Ascending aorta (tissue), 2 donors: Measurements from ENCODE around the gene PACC1. TPM values are rescaled to one million over a fixed set of nuclear protein-coding genes. Genes with fewer than 3 reads are reported as not detected.

ENCODE experiments used
- DNase-seq, 2 donors: peaks; one replicate each; pipeline ENCODE4 v3.0.0-alpha.2; 2019; ENCODE audit warnings: low spot score in 2 of 2
- H3K27ac ChIP-seq, 2 donors: fragments of 200-600 bp; sonication (generic); one replicate each; pipeline ENCODE4 v1.5.1; 2016 to 2017; ENCODE audit warnings: mild to moderate bottlenecking in 1 of 2
- H3K27me3 ChIP-seq: fragments of 200-600 bp; sonication (generic); one replicate; pipeline ENCODE4 v1.5.1; 2017
- H3K36me3 ChIP-seq, 2 donors: fragments of 200-600 bp; sonication (generic); one replicate each; pipeline ENCODE4 v1.5.1; 2016
- H3K4me1 ChIP-seq, 2 donors: fragments of 200-600 bp; sonication (generic); one replicate each; pipeline ENCODE4 v1.5.1; 2016 to 2017; ENCODE audit warnings: mild to moderate bottlenecking in 1 of 2
- H3K4me3 ChIP-seq, 2 donors: fragments of 200-600 bp; sonication (generic); one replicate each; pipeline ENCODE4 v1.5.1; 2016 to 2017; ENCODE audit warnings: mild to moderate bottlenecking in 1 of 2
- H3K9me3 ChIP-seq, 2 donors: fragments of 200-600 bp; sonication (generic); one replicate each; pipeline ENCODE4 v1.5.1; 2016
- CTCF ChIP-seq, 3 experiments: fragments of 200-600 bp in 2 of 3; fragments of 450-650 bp in 1 of 3; sonication (generic) in 2 of 3; IDR thresholded peaks; one replicate each; pipeline ENCODE4 v1.5.1; 2016 to 2019; ENCODE audit warnings: antibody characterized with exemption in 3 of 3, mild to moderate bottlenecking in 1 of 3, moderate library complexity in 1 of 3
- intact Hi-C: fragments of 100-400 bp; cut with DNase I; formaldehyde crosslinking; loops from one replicate; pipeline ENCODE4 v1.15.1; 2023
- total RNA-seq: library from RNA; depleted of rRNA; stranded (reverse); fragments of >200 nt; gene quantifications from one replicate; pipeline ENCODE4 v1.1.0, GENCODE V29; 2016

The PACC1 gene
- total RNA-seq, 1 donor from 2014 or later: 0.85 TPM

- H3K4me1 ChIP-seq: peaks cover 0 to 7% of the 10 kb centered on the region in 2 donors
- DNase-seq: no peak
- H3K27ac ChIP-seq: peak overlapping the region in 1 of 2 donors; percentile 28
- H3K27me3 ChIP-seq: no peaks in the 10 kb centered on the region
- H3K9me3 ChIP-seq: no peaks in the 10 kb centered on the region
- H3K4me3 ChIP-seq: peak overlapping the region; percentile 70 to 95
- no peak for TF ChIP-seq CTCF (IDR thresholded peaks at IDR 0.05)
- H3K36me3 ChIP-seq: peaks cover 0 to 7% of the 10 kb centered on the region in 2 donors
- intact Hi-C loops: loop anchor here (2.0 kb wide), 1 partner anchor 38 kb away; no protein-coding TSS in a partner anchor
These were observed 588 bp upstream of the PACC1 start for GRCh38 chr1:212415107-212415841.

- no peak for TF ChIP-seq CTCF (IDR thresholded peaks at IDR 0.05)
- peak in 1 of 2 donors; percentile 66 for DNase-seq
- intact Hi-C loops: loop anchor here (1.0 to 2.0 kb wide), 2 partner anchors 18 to 39 kb away; partner anchors contain the start of gene NENF
- peak overlapping the region; percentile 70 to 95 for H3K4me3 ChIP-seq
- H3K4me1 ChIP-seq: peaks cover 0 to 7% of the 10 kb centered on the region in 2 donors
- no peaks in the 10 kb centered on the region for H3K27me3 ChIP-seq
- peaks cover 0 to 19% of the 10 kb centered on the region in 2 donors for H3K36me3 ChIP-seq
- H3K9me3 ChIP-seq: no peaks in the 10 kb centered on the region
- no peak overlapping the region for H3K27ac ChIP-seq
These were observed 771 bp downstream of the PACC1 start for GRCh38 chr1:212413902-212414327.

- Histone ChIP-seq H3K9me3 (no peaks in the 10 kb centered on the region), H3K27me3 (no peaks in the 10 kb centered on the region), H3K4me1 (peaks cover 0 to 7% of the 10 kb centered on the region in 2 donors), H3K27ac (no peak overlapping the region), H3K36me3 (peaks cover 0 to 27% of the 10 kb centered on the region in 2 donors), H3K4me3 (no peak overlapping the region)
- TF ChIP-seq CTCF (IDR thresholded peaks at IDR 0.05): no peak
- intact Hi-C loops: no loop called here
- DNase-seq: no peak
These were observed 2.3 kb downstream of the PACC1 start for GRCh38 chr1:212412374-212412773.

GRCh38 chr1:212410231-212410820 is 4.4 kb downstream of the PACC1 start:
- Histone ChIP-seq H3K27me3 (no peaks in the 10 kb centered on the region), H3K4me1 (peaks cover 0 to 7% of the 10 kb centered on the region in 2 donors), H3K27ac (no peak overlapping the region), H3K9me3 (no peaks in the 10 kb centered on the region), H3K4me3 (no peak overlapping the region), H3K36me3 (peaks cover 4 to 29% of the 10 kb centered on the region in 2 donors)
- TF ChIP-seq CTCF (IDR thresholded peaks at IDR 0.05): no peak
- intact Hi-C loops: no loop called here
- no peak for DNase-seq

DNA sequence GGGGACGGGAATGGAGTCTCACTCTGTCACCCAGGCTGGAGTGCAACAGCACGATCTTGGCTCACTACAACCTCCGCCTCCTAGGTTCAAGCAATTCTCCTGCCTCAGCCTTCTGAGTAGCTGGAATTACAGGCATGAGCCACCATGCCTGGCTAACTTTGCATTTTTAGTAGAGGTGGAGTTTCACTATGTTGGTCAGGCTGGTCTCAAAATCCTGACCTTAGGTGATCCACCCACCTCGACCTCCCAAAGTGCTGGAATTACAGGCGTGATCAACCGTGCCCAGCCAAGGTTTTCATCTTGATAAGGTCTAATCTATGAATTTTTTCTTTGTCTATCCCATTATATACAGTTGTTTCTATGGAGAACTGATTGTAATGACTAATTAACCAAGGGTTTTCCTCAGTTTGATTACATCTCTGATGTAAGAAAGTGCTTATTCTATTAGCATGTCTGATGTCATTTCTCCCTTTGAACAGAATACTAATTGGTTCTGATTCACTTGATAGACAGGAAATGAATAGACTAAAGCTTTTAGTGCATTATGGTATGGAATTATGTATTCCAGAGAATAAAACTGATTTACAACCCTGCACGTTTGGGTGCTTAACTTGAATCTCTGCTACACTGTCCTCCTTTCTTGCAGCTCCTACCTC is 11.9 kb downstream of the PACC1 start:
- Histone ChIP-seq H3K4me3 (no peak overlapping the region), H3K36me3 (peaks cover 2 to 4% of the 10 kb centered on the region in 2 donors), H3K4me1 (no peaks in the 10 kb centered on the region), H3K9me3 (no peaks in the 10 kb centered on the region), H3K27me3 (no peaks in the 10 kb centered on the region), H3K27ac (no peak overlapping the region)
- no peak for DNase-seq
- no peak for TF ChIP-seq CTCF (IDR thresholded peaks at IDR 0.05)
- intact Hi-C loops: no loop called here
